HG03558 (cell line): ENCODE measurements around the gene TRIM47.
A peak's percentile ranks its signal among the peaks of the same experiment; 100 is the strongest.
"Not testable (repeated sequence)": the region's sequence is repeated elsewhere in the genome, so short reads cannot be mapped to it uniquely, and the experiment has no call there.

Experiments
- ATAC-seq: cut with Tn5 transposase; IDR thresholded peaks from one replicate; pipeline ENCODE4 v1.9.1; 2021; ENCODE audit warnings: moderate number of reproducible peaks; ENCODE audit not compliant: unreplicated experiment; ENCODE audit errors: extremely low read depth

Gene TRIM47

DNA sequence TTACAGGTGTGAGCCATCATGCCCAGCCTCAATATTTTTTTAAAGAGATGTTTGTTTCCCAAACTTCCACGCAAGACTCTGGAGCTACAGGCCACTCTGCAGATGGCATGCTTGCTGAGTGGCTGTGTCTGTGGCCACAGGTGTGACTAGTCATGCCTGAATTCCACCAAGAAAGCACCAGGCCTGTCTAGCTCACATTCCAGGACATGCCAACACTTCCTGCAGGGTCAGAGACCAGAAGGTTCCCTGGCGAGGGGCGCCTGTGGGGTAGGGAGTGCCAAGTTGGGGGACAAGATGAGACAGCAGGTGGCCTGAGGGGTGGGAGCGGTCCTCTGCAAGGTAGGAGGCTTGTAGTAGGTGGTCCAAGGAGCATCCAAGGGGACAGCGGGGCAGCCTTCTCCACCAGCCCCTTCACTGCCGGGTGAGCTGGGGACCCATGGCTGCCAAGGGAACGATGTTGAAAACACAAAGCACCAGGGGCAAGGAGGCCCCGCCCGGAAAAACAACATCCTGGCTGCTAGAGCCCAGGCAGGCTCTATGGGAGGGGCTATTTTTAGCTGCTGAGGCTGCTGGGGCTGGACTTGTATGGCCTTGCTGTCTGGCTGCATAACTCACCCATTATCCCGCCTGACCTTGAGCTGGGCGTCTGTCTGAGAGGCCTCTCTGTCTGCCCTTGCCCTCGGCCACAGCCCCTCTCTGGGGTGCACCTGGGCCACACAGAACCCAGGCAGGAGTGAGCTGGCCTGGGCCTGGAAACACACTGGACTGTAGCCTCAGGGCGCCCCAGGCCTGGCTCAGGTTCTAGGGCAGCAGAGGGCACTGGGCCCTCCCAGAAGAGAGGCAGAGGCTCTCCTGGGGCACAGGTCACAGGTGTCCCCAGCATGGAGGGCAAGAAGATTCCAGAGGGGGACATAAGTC, 5.7 kb downstream of the TRIM47 start:
- no peak for ATAC-seq

DNA sequence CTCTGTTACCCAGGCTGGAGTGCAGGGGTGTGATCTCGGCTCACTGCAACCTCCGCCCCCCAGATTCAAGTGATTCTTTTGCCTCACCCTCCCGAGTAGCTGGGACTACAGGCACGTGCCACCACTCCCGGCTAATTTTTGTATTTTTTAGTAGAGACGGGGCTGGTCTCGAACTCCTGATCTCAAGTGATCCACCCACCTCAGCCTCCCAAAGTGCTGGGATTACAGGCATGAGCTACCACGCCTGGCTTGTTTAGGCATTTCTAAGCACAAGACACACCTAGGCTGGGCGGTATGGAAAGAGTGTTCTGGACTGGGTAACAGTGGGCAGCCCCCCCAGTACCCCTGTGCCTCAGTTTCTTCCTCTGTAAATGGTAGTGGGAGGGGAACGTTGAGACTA, 8.2 kb downstream of the TRIM47 start:
- not testable (repeated sequence) for ATAC-seq

- ATAC-seq, result no peak
Measured at GRCh38 chr17:75869282-75870141, 8.9 kb downstream of the TRIM47 start.

GRCh38 chr17:75868730-75869281, 9.6 kb downstream of the TRIM47 start:
- ATAC-seq, result not testable (repeated sequence)

DNA sequence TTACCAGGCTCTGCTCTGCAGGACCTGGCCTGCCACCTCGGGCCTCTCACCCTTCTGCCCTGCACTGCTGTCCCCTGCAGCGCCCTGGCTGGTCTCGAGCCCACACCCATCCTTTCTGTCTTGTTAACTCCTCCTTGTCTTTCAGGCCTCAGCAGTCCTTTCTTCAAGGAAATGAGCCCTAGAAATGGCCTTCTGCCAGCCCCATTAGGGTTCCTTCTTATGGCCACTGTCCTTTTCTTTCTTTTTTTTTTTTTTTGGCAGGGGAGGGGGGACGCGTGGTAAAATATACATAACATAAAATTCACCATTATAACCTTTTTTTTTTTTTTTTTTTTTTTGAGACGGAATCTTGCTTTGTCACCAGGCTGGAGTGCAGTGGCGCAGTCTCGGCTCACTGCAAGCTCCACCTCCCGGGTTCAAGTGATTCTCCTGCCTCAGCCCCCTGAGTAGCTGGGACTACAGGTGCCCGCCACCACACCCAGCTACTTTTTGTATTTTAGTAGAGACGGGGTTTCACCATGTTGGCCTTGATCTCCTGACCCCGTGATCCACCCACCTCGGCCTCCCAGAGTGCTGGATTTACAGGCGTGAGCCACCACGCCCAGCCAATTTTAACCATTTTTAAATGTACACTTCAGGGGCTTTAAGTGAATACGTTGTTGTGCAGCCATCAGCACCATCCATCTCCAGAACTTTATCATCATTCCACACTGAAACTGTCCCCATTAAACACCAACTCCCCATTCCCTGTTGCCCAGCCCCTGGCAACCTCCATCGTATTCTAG, 12.8 kb downstream of the TRIM47 start:
- not testable (repeated sequence) for ATAC-seq

GRCh38 chr17:75864887-75865286, 13.5 kb downstream of the TRIM47 start:
- not testable (repeated sequence) for ATAC-seq

GRCh38 chr17:75864448-75864871, 13.9 kb downstream of the TRIM47 start:
- no peak for ATAC-seq

DNA sequence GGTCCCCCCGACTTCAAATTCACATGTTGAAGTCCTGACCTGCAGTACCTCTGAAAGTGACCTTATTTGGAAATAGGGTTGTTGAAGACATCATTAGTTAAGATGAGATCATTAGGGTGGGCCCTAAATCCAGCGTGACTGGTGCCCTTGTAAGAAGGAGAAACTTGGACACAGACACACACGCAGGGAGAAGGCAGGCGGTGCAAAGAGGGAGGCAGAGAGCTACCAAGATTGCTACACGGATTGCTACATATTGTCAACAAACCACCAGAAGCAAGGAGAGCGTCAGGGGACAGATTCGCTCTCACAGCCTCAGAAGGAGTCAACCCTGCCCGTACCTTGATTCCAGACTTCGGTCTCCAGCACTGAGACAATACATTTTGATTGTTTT, 16.5 kb downstream of the TRIM47 start:
- ATAC-seq, result no peak

- not testable (repeated sequence) for ATAC-seq
Measured at GRCh38 chr17:75859358-75859757, 19.0 kb downstream of the TRIM47 start.

DNA sequence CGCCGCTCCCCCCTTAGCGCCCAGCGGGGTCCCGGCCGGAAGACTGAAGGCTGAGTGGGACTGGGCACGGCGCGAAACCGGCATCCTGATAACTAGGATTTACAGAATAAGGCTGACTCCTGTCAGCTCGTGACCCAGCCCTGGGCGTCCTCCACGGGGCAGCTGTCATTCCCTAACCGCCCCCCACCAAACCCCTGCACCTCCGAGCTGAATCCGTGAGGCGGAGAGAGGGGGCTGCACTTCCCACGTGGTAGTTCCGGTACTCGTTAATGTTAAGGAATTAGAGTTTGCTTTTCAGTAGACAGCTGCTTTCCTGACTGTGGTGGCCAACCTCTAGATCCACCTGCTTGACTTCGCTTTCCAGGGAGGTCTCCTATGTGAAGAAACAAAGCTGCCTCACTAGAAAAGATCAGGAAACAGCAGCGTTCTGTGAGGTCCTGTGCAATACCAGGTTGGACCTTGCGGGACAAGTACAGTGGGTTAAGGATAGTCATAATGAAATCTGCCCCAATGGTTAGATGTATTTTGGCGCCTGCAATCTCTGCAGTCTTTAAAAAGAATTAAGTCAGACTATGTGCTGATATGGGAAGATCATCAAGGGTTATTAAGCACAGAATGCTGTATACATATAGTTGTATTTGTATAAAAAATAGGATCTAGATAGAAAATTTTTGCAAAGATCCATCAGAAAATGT, 22.2 kb downstream of the TRIM47 start:
- ATAC-seq, result no peak

GRCh38 chr17:75855310-75856061, 22.9 kb downstream of the TRIM47 start, which contains the start of gene WBP2:
Gene WBP2, minus strand, starts transcription at chr17:75855335. Its CDS starts 38 bp downstream, at chr17:75855297.
- peak; percentile 82 for ATAC-seq

DNA sequence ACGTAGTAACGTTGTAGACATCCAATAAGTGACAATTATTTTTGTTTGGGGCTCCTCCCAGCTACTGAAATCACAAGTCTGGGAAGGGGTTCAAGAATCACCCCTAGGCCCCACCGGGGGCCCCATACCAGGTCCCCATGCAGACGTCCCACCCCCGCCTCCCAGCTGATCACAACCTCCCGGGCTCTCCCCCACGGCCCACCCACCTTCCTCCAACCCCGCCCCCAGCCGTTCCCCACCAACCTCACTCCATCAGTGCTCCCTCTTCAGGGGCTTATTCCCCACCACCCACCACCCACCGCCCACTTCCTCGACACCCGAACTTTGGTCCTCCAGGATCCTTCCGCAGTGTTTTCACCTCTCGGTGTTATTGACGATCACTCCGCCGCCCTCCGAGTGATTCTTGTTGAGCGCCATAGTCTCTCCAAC, 23.5 kb downstream of the TRIM47 start:
- ATAC-seq, result no peak

DNA sequence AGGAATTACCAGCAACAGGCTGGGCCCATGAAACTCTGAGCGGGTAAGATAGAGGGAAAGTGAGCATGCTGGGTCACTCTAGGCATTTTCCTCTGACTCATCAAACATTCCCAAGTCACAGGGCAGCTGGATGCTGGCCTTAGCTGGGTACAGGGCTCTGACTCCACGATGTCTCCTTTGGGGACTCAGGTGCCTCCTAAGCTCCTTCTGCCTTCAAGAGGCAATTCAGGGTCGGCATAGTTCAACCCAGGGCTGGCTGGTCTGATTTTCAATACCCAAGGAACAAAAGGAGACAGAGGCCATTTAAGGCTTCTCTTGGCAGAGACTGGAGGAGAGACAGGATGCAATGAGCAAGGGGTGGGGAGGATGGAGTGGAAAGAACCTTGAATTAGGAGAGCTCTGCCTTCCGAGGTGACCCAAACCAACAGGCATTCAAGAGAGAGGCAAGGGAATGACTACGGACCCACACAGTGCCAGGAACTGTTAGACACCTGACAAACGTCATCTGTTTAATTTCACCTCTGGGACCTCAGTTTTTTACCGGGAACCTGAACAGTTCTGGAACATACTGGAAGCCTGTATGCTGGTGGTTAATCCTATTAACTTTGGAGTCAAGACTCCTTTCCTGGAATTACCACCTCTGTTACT, 24.2 kb downstream of the TRIM47 start:
- ATAC-seq, result no peak

DNA sequence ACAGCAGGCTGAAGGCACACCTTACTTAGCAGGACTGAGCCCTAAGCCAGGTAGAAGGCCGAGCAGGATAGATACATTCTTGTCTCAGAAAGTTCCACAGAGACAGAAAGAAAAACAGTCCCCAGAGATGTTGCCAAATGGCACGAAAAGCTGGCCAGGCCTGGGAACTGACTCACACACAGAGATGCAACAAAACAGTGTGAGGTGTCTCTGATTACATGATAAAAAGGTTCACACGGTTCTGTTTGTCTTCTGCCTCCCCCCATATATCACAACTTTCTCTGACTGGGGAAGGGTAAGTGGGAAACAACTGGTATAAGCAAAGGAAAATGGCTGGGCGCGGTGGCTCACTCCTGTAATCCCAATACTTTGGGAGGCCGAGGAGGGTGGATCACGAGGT, 24.9 kb downstream of the TRIM47 start:
- ATAC-seq, result no peak

GRCh38 chr17:75851693-75851991, 26.7 kb downstream of the TRIM47 start:
- ATAC-seq, result not testable (repeated sequence)

- no peak for ATAC-seq
Measured at GRCh38 chr17:75850928-75851692, 27.3 kb downstream of the TRIM47 start.

DNA sequence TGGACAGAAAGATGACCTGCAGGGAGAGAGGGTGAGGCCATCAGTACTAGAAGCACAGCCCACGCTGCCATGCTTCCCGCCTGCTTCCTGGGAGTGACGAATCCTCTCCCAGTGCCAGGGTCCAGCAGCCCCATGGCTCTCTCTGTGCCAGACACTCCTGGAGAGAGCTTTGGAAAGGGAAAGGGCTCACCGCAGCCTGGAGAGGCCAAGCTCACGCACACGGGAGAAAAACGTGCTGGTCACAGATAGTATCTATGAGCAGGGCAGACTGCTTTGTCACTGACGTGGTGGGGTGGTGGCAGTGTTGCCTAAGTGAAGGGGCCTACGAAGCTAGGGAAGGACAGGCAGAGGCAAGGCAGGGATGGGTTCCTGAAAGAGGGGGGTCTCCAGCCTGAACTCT, 28.7 kb downstream of the TRIM47 start:
- no peak for ATAC-seq

DNA sequence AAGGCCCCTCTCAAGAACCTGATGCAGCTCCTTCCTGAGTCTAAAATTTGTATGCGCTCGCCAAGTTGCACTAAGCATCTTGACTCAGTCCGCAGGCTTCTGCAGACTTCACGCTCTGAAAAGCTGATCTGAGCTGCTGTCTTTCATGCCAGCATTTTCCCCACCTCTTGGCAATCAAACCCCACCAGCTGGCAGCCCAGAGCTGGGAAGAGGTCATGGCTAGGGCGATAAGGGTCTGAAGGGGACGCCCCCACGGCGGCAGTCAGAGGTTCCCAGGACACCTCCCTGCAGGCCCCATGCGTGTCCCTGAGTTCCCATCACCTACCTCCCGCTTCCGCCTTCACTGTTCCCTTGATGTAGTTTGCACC, 29.1 kb downstream of the TRIM47 start:
- ATAC-seq, result no peak
